ENCODE results near the gene KYNU.

KYNU gene

DNA sequence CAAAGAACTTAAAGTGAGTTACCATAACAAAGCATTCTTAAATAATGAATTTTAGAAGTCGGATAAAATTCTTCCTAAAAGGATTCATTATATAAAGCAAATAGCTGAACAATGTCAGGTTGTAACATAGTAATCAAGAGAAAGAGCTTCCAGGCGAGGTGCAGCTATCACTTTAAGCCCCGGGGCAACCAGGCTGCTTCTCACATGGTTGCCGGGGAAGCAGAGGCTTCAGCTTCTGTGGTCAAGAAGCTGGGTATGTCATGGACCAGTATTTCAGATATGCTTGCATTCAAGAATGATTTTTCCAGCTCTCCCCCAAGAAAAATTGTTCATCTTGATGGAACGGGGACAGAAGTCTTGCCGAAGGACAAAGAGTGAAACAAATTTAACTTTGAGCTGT lies 23.6 kb upstream of the KYNU start:
- no peak overlapping the region for H2AFZ ChIP-seq (ENCODE audit: low read depth)
- H3K36me3 ChIP-seq (ENCODE audit: insufficient read depth): no peaks in the 10 kb centered on the region
- TF ChIP-seq, protein P1, sequence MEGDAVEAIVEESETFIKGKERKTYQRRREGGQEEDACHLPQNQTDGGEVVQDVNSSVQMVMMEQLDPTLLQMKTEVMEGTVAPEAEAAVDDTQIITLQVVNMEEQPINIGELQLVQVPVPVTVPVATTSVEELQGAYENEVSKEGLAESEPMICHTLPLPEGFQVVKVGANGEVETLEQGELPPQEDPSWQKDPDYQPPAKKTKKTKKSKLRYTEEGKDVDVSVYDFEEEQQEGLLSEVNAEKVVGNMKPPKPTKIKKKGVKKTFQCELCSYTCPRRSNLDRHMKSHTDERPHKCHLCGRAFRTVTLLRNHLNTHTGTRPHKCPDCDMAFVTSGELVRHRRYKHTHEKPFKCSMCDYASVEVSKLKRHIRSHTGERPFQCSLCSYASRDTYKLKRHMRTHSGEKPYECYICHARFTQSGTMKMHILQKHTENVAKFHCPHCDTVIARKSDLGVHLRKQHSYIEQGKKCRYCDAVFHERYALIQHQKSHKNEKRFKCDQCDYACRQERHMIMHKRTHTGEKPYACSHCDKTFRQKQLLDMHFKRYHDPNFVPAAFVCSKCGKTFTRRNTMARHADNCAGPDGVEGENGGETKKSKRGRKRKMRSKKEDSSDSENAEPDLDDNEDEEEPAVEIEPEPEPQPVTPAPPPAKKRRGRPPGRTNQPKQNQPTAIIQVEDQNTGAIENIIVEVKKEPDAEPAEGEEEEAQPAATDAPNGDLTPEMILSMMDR (conservative IDR thresholded peaks at IDR 0.05; ENCODE audit: low read depth, low read length): no peak
- no peaks in the 10 kb centered on the region for H4K20me1 ChIP-seq (ENCODE audit: insufficient read depth)
- H3K27ac ChIP-seq: no peak overlapping the region
- H3K79me2 ChIP-seq (ENCODE audit: insufficient read depth, low read depth): no peaks in the 10 kb centered on the region
- H3K4me1 ChIP-seq (ENCODE audit: low read depth, poor library complexity, severe bottlenecking): no peaks in the 10 kb centered on the region
- H3K9ac ChIP-seq: no peak overlapping the region
- H3K4me2 ChIP-seq: no peak overlapping the region
- H3K27me3 ChIP-seq (ENCODE audit: insufficient read depth, low read depth): no peaks in the 10 kb centered on the region
- no peak overlapping the region for H3K4me3 ChIP-seq (IDR thresholded peaks at IDR 0.05; ENCODE audit: insufficient read depth, low read depth, low read length)

DNA sequence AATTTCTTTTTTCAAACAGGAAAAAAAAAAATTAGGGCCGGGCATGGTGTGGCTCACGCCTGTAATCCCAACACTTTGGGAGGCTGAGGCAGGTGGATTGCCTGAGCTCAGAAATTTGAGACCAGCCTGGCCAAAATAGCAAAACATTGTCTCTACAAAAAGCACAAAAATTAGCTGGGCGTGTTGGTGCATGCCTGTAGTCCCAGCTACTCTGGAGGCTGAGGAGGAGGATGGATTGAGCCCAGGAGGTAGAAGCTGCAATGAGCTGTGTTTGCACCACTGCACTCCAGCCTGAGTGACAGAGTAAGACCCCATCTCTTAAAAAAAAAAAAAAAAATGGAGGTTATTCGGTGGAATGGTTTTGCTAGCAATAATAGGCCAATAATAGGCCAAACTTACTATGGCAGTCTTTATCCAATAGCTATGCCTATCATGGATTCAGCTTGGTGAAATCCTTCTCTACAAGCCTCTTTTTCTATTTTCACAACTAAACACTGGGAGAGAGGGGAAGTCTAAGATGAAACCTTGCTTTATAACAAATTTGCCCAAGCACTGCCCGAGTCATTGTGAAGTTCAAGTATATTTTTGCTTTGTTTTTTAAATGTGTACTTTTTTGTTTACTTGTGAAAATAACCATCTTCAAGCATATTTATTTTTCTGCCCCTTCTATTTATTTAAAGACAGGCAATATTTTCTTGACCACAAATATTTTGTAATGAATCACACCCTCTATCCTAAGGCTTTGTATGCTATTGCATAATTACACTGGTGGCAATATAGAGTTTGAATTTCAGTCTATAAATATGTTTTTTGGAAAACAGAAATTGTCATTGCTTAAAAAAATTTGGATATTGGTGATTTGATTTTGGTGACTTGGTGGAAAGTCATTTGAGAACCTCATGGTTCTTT lies 20.0 kb upstream of the KYNU start:
- Histone ChIP-seq H3K4me3 (IDR thresholded peaks at IDR 0.05; ENCODE audit: insufficient read depth, low read depth, low read length) (no peak overlapping the region), H3K27ac (no peak overlapping the region), H4K20me1 (ENCODE audit: insufficient read depth) (no peaks in the 10 kb centered on the region), H3K9ac (no peak overlapping the region), H2AFZ (ENCODE audit: low read depth) (no peak overlapping the region), H3K79me2 (ENCODE audit: insufficient read depth, low read depth) (no peaks in the 10 kb centered on the region), H3K27me3 (ENCODE audit: insufficient read depth, low read depth) (no peaks in the 10 kb centered on the region), H3K36me3 (ENCODE audit: insufficient read depth) (no peaks in the 10 kb centered on the region), H3K4me1 (ENCODE audit: low read depth, poor library complexity, severe bottlenecking) (no peaks in the 10 kb centered on the region), H3K4me2 (no peak overlapping the region)
- TF ChIP-seq, protein P1 (conservative IDR thresholded peaks at IDR 0.05; ENCODE audit: low read depth, low read length): no peak

DNA sequence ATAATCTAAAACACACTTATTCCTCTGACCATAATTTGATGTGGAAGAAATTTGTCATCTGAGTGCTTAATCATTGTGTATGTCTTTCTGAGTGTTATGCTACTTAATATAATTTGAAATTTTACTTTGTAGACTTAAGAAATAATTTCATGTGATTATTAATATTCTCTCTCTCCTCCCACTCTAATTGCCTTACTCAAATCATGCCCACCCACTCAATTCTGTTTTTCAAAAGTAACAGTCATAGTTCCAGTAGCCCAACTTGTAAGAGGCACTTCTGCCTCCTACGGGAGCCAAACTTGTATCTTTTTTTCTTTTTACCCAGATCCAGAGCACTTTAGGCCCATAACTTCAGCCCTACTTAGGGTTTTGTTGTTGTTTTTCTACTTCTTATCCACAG lies 18.5 kb upstream of the KYNU start:
- H3K4me2 ChIP-seq: no peak overlapping the region
- no peaks in the 10 kb centered on the region for H4K20me1 ChIP-seq (ENCODE audit: insufficient read depth)
- H3K9ac ChIP-seq: no peak overlapping the region
- TF ChIP-seq, protein P1 (conservative IDR thresholded peaks at IDR 0.05; ENCODE audit: low read depth, low read length): no peak
- no peaks in the 10 kb centered on the region for H3K79me2 ChIP-seq (ENCODE audit: insufficient read depth, low read depth)
- H3K4me3 ChIP-seq (IDR thresholded peaks at IDR 0.05; ENCODE audit: insufficient read depth, low read depth, low read length): no peak overlapping the region
- H3K27me3 ChIP-seq (ENCODE audit: insufficient read depth, low read depth): no peaks in the 10 kb centered on the region
- H3K36me3 ChIP-seq (ENCODE audit: insufficient read depth): no peaks in the 10 kb centered on the region
- no peak overlapping the region for H2AFZ ChIP-seq (ENCODE audit: low read depth)
- no peaks in the 10 kb centered on the region for H3K4me1 ChIP-seq (ENCODE audit: low read depth, poor library complexity, severe bottlenecking)
- H3K27ac ChIP-seq: no peak overlapping the region

DNA sequence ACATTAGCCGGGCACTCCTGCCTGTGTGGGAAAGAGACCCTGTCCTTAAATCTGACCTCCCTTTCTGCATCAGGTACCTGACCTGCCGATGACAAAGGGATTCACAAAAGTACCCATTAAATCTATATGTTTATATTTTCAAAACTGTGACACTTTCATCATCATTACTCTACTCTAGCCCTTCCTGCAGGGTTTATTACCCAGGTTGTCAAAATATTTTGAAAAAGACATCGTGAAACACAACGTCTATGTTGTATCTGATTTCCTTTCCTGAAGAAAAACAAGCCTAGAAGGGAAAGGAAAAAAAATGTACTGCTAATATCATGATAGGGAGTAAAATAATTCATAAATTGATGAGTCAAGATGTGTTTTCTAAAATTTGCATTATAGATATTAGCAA lies 15.2 kb upstream of the KYNU start:
- H3K4me3 ChIP-seq (IDR thresholded peaks at IDR 0.05; ENCODE audit: insufficient read depth, low read depth, low read length): no peak overlapping the region
- no peak overlapping the region for H3K4me2 ChIP-seq

More for the DNA sequence above, 15.2 kb upstream of the KYNU start:
- Histone ChIP-seq H3K27me3 (ENCODE audit: insufficient read depth, low read depth) (no peaks in the 10 kb centered on the region), H4K20me1 (ENCODE audit: insufficient read depth) (no peaks in the 10 kb centered on the region), H2AFZ (ENCODE audit: low read depth) (no peak overlapping the region), H3K79me2 (ENCODE audit: insufficient read depth, low read depth) (no peaks in the 10 kb centered on the region), H3K27ac (no peak overlapping the region), H3K4me1 (ENCODE audit: low read depth, poor library complexity, severe bottlenecking) (no peaks in the 10 kb centered on the region), H3K9ac (no peak overlapping the region), H3K36me3 (ENCODE audit: insufficient read depth) (no peaks in the 10 kb centered on the region)
- TF ChIP-seq, protein P1 (conservative IDR thresholded peaks at IDR 0.05; ENCODE audit: low read depth, low read length): no peak

All from KMS-11 (cell line).